Hindlimb muscle (tissue), 1 donor: Measurements from ENCODE around the gene AEBP2. TPM values are rescaled to one million over a fixed set of nuclear protein-coding genes. Genes with fewer than 3 reads are reported as not detected.
"Not testable (repeated sequence)": the region's sequence is repeated elsewhere in the genome, so short reads cannot be mapped to it uniquely, and the experiment has no call there.

Source experiments
- DNase-seq: peaks from one replicate; pipeline ENCODE4 v3.0.0-alpha.2; 2013
- polyA plus RNA-seq: library from polyadenylated mRNA; unstranded; fragments of 120-200 nt; gene quantifications from one replicate; pipeline ENCODE4 v1.2.1, GENCODE V29; 2013; ENCODE audit not compliant: insufficient read length

AEBP2 gene
- polyA plus RNA-seq, 1 donor: 30.3 TPM

GRCh38 chr12:19507823-19508222 lies 68.5 kb downstream of the AEBP2 start:
- peak; percentile 29 for DNase-seq

- DNase-seq: no peak
Measured at GRCh38 chr12:19510461-19510860, 71.2 kb downstream of the AEBP2 start.

- DNase-seq: no peak
Measured at GRCh38 chr12:19515179-19515578, 75.9 kb downstream of the AEBP2 start.

GRCh38 chr12:19517583-19517982 lies 78.3 kb downstream of the AEBP2 start:
- peak; percentile 80 for DNase-seq

- DNase-seq: no peak
Measured at GRCh38 chr12:19518209-19518608, 78.9 kb downstream of the AEBP2 start.

GRCh38 chr12:19520646-19521415 lies 81.5 kb downstream of the AEBP2 start:
- DNase-seq: no peak

GRCh38 chr12:19525274-19525673 lies 86.0 kb downstream of the AEBP2 start:
- no peak for DNase-seq

- no peak for DNase-seq
Measured at GRCh38 chr12:19527866-19528265, 88.6 kb downstream of the AEBP2 start.

- no peak for DNase-seq
Measured at GRCh38 chr12:19528750-19529149, 89.5 kb downstream of the AEBP2 start.

- no peak for DNase-seq
Measured at GRCh38 chr12:19529951-19530636, 90.8 kb downstream of the AEBP2 start.

- DNase-seq: no peak
Measured at GRCh38 chr12:19530637-19531023, 91.3 kb downstream of the AEBP2 start.

- DNase-seq: no peak
Measured at GRCh38 chr12:19533567-19533966, 94.3 kb downstream of the AEBP2 start.

GRCh38 chr12:19539071-19539470 lies 99.8 kb downstream of the AEBP2 start:
- no peak for DNase-seq

- no peak for DNase-seq
Measured at GRCh38 chr12:19539836-19540235, 100.5 kb downstream of the AEBP2 start.

GRCh38 chr12:19542606-19543005 lies 103.3 kb downstream of the AEBP2 start:
- DNase-seq: no peak

- DNase-seq: peak; percentile 36
Measured at GRCh38 chr12:19544353-19544752, 105.1 kb downstream of the AEBP2 start.

GRCh38 chr12:19545301-19545700 lies 106.0 kb downstream of the AEBP2 start:
- no peak for DNase-seq

- peak; percentile 55 for DNase-seq
Measured at GRCh38 chr12:19546027-19546426, 106.7 kb downstream of the AEBP2 start.

- DNase-seq: peak; percentile 50
Measured at GRCh38 chr12:19546611-19547162, 107.4 kb downstream of the AEBP2 start.

- DNase-seq: peak; percentile 35
Measured at GRCh38 chr12:19547271-19547671, 108.0 kb downstream of the AEBP2 start.

- DNase-seq: peak; percentile 48
Measured at GRCh38 chr12:19548834-19549233, 109.5 kb downstream of the AEBP2 start.

- DNase-seq: no peak
Measured at GRCh38 chr12:19550626-19551025, 111.3 kb downstream of the AEBP2 start.

- not testable (repeated sequence) for DNase-seq
Measured at GRCh38 chr12:19552441-19553097, 113.3 kb downstream of the AEBP2 start.
